HG03095 (cell line): ENCODE measurements around the gene UBA1.

Experiments
- ATAC-seq: cut with Tn5 transposase; IDR thresholded peaks from one replicate; pipeline ENCODE4 v1.9.1; 2021; ENCODE audit warnings: moderate library complexity; ENCODE audit not compliant: unreplicated experiment

UBA1 gene

DNA sequence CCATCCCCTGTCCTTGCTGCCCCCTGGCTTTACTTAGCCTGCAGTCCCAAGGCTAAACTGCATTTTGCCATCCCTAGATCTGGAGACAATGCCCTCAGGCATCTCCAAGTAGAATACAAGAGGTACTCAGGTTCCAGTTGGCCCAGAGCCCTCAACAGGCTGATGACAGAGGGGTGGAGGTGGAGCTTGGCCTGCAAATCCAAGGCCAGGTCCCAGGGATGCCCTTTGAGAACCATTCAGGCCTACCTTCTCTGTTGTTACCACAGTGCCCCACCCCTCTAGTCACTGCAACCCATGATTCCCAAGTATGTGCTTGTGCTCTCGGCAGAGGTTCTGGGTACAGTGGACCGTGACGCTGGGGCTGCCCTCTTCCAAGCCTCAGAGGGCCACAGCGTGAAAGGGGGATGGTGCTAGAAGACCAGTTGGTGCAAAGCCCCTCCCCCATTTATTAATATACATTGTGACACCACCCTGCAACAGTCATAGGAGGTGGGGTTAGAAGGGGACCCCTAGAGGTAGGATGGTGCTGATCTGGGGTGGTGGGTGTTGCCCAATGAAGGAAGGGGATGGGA lies 6.4 kb upstream of the UBA1 start:
- ATAC-seq, result no peak

DNA sequence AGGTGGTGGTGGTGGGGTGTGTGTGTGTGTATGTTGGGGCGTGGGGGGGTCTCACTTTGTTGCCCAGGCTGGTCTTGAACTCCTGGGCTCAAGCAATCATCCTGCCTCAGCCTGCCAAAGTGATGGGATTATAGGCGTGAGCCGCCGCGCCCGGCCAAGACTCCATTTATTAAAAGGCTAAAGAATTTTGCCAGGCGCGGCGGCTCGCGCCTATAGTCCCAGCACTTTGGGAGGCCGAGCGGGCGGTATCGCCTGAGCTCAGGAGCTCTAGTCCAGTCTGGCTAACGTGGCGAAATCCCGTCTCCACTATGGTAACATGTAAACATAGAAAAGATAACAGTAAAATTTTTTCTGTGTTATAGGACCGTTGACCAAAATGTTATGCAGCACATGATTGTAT lies 3.7 kb upstream of the UBA1 start:
- no peak for ATAC-seq

DNA sequence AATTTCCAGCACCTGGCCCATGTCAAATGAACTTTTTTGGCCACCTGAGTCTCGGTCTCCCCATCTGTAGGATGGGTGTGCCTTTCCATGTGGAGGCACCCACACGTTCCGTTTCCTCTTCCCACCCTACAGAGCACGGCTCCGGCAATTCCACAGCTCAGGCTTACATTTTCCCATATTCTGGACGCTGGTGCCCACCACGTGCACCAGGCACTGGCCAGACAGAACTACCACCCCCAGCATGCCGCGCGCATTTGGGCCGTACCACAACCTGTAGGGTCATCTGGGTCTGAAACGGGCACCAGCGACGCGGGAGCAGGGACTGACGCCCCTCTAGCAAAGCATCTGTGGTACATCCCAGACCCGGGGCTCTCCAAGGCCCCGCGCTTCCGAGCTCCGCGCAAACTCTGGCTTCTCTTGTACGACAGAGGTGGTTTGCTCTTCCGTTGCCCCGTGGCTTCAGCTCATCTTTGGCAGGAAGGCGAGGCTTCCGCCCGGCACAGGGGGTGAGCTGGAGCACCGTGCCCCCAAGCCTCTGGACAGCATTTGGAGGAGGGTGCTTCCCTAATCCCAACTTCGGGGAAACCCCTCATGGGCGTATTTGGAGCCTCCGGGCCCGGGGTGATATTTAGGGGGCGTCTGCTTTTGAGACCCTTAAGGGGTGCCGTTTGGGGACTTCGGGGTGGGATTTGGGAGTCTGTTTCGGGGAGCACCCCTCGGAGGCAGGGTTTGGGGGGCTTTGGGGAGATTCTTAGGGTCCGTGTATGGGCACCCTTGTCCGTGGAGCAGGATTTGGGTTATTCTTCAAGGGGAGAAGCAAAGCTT lies 3.0 kb upstream of the UBA1 start:
- peak; percentile 43 for ATAC-seq

DNA sequence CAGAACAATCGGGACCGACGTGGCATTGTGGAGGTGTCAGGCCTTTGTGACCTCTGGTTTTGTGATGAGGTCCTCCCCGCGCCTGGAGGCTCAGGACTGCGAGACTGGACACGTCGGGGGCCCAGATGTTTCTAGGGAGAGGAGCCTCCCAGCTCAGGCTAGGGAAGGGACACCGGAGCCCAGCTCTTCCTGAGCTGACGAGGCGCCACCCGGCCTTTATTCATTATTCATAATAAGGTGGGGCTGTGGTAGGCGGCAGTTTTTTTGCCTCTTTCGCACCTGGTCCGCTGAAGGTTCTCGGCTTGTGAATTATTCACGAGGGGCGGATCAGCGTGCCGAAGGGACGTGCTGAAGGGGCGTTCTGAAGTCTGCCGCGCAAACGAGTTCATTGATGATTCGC lies 2.3 kb upstream of the UBA1 start:
- ATAC-seq, result no peak

DNA sequence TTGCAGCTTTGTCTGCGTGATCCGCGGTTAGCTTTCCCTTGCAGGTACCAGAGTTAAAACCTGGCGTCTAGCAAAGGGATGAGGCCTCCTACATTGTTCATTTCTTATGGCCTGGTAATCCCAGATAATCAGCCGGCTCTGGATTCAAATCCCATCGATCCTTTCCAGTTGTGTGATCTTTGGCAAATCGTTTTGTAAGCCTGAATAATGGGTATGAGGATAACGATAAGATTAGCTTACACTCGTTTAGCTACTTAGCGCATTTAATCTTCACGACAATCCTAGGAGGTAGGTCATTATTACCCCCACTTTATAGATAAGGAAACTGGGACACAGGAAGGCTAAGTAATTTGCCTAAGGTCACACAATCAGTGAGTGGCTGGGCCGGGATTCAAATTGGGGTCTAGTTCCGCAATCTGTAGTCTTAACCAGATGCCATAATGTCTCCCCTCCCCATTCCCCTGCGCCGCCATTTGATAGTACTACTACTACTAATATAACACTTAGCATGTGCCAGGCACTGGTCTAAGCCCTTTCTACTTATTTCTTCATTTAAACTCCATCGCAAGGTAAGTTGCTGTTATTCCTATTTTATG lies 1.7 kb upstream of the UBA1 start:
- ATAC-seq, result no peak

DNA sequence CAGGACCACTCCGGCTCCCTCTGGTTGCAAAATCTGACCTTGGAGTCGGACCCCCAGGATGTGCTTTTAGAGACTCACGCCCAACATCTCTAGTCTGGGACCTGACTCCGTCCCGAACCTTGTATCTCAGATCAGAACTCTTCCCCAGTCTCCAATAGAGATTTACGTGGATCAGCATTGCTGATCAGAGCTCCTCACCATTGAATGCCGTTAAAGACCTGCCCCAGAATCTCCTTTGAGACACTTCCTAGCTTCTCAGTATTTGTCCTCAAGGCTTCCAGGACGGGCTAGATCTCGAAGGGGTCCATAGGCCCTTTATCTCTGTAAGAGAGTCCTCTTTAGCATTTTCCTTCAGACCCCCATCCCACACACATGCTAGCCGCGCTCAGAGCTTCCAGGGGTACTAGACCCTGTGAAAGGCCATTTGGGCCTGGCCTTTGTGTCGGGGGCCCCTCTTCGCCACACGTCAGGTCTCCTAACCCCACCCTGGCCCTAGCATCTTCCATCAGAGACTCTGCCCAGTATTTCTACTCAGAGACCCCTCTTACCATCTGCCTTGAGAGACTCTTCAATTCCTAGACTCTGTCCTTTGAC lies 662 bp downstream of the UBA1 start:
- no peak for ATAC-seq

DNA sequence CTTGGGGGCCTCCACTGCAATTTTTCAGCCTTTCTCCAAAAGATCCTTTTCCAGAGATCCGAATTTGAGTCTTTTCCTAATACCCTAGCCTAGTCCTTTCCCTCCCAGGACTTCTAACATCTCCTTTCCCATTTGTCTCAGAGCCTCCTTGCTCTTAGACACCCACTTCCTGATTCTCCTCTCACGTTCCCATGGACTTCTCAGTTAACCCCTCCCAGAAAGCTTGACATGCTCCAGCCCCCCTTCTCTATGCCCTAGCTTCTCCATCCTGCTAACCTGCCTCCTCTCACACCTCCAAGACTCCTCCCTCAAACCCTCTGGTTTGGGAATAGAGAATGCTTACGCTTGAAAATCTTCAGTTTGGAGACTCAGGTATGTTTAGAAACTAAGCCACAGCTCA lies 2.5 kb downstream of the UBA1 start:
- ATAC-seq, result no peak

DNA sequence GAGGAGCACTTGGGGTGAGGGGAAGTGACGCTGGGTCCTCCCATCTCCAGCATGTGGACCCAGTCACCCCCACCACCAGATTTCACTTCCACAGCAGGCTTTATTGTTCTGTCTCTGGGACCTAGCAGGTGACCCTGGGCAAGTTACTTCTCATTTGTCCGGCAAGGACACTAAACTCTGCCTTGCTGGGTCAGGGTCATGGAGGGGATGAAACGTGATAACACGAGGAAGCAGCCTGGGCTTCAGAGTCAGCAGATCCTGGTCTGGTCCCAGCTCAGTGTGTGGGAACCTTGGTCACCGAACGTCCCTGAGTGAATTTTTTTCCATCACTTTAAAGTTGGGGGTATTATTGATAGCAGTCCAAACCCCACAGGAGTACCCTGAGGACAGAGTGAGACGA lies 3.9 kb downstream of the UBA1 start:
- no peak for ATAC-seq

DNA sequence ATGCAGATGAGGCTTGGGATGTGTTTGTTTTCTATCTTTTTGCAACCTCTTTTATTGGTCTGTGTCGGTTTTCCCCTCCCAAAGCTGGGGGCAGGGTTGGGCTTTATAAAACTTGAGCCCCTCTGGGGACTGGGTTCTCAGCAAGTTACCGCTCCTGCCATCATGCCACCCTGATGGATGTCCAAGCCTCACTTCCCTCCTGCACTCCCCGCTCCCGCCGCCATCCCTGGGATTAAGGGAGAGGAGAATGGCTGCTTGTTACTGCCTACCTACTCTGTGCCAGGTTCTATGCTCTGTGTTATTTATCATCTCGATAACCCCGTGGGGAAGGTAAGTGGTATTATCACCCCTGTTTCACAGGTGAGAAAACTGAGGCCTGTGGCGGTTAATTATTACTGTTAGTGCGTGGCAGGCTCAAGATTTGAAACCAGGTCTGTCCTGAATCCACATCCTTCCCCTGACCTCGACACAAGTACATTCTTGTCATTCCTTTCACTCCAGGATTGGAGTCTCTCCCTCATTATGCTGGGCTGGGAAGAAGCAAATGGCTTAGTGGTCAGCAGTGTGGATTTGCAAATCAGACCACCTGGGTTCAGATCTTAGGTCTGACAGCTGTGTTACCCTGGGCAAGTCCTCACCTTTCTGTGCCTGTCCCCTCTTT lies 4.5 kb downstream of the UBA1 start:
- ATAC-seq, result no peak

DNA sequence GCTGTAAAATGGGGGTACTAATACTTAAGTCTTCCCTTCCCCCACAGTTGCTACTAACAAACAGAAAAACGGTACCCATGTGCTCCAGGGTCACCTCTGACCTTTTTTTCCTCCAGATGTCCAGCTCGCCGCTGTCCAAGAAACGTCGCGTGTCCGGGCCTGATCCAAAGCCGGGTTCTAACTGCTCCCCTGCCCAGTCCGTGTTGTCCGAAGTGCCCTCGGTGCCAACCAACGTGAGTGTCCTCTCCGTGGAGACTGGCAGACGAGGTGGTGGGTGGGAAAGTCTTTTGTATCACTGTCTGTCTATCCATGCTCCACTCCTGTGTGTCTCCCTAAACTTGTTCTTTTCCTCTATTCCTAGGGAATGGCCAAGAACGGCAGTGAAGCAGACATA lies 5.1 kb downstream of the UBA1 start:
- no peak for ATAC-seq

DNA sequence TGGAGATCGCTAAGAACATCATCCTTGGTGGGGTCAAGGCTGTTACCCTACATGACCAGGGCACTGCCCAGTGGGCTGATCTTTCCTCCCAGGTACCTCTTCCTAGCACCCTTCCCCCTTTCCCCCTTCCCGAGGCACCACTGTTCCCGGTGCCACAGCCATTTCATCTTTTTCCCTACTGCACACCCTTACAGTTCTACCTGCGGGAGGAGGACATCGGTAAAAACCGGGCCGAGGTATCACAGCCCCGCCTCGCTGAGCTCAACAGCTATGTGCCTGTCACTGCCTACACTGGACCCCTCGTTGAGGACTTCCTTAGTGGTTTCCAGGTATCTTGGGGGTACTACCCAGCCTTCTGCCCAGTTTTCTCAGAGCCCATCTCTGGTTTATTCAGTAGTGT lies 5.7 kb downstream of the UBA1 start:
- no peak for ATAC-seq

DNA sequence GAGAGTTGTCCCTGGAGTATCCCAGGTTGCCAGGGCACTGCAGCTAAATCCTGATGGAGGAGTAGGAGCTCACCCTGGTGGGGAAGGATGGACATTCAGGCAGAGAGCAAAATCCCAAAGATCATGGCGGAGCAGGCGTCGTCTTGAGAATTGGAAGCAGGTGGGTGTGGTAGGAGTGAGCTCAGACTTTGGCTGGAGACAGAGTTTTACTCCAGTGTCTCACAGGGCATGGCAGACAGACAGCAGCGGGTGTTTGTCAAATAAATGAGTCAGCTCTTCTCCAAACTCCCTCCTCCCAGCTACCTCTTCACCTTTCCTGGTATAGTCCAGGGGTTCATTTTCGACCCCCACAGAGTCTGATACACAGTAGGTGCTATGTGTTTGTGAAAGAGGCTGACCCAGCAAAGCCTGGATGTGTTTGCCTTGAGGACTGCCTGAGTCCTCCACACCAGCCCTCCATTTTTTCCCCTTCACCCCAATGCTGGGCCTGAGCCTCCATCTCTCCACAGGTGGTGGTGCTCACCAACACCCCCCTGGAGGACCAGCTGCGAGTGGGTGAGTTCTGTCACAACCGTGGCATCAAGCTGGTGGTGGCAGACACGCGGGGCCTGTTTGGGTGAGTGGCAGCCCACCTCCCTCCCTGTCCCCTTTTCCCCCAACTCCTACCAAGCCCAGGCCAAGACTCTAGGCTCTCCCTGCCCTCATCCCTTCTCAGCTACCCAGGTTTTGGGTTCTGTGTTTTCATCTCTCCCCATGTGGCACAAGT lies 6.9 kb downstream of the UBA1 start:
- no peak for ATAC-seq

DNA sequence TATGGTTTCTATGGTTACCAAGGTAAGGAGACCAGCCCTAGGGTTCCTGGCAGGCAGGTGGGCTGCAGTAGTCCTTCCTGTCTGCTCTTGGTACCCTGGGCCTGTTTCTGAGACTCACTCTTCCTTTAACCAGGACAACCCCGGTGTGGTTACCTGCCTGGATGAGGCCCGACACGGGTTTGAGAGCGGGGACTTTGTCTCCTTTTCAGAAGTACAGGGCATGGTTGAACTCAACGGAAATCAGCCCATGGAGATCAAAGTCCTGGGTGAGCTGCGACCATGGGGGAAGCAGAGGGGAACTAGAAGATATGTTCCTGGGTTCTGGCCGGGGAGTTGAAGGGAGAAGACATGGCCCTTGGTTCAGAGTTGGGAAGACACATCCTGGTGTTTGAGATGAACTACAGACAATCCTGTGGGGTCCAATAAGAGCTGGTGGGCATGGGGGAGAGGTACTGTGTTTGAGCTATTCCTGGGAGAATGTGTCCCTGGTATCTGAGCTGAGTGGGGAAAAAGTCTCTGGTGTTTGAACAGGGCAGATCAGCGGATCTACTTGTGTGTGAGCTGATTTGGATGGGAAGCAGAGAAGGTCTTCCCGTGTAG lies 7.8 kb downstream of the UBA1 start:
- no peak for ATAC-seq

DNA sequence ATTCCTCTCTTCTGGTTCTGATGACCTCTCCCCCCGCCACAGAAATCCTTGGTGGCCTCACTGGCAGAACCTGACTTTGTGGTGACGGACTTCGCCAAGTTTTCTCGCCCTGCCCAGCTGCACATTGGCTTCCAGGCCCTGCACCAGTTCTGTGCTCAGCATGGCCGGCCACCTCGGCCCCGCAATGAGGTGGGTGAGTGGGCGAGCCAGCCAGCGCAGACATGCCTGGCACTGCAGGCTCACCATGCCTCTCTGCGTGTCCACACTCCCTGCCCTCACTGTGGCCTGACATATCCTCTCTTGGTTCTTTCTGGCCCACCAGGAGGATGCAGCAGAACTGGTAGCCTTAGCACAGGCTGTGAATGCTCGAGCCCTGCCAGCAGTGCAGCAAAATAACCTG lies 8.7 kb downstream of the UBA1 start:
- ATAC-seq, result no peak

DNA sequence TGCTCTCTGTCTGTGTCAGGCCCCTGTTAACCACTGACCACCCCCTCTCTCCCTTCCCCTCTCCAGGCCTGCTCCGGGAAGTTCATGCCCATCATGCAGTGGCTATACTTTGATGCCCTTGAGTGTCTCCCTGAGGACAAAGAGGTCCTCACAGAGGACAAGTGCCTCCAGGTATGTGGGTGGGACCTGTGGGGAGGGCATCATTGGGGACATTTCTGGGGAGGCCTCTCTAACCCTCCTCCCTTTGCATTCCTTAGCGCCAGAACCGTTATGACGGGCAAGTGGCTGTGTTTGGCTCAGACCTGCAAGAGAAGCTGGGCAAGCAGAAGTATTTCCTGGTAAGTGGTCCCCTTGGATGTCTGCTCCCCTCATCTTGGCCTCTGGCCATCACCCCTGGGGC lies 9.2 kb downstream of the UBA1 start:
- ATAC-seq, result no peak

DNA sequence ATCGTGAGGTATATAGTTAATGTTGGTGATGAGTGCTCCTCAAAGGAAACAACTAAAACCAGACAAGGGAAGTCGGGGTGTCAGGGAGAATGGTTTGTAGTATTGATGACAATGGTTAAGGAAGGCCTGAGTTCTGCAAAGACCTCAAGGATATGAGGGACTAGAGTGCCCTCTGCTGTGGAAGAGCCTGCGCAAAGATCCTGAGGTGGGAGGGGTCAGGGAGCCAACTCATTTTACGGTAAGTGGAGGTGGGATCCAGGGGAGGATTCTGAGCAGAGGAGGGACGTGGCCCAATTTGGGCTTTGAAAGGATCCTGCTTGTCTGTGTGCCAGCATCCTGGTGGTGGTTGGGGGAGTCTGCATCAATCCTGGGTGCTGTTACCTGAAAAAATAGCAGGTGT lies 11.3 kb downstream of the UBA1 start:
- no peak for ATAC-seq

DNA sequence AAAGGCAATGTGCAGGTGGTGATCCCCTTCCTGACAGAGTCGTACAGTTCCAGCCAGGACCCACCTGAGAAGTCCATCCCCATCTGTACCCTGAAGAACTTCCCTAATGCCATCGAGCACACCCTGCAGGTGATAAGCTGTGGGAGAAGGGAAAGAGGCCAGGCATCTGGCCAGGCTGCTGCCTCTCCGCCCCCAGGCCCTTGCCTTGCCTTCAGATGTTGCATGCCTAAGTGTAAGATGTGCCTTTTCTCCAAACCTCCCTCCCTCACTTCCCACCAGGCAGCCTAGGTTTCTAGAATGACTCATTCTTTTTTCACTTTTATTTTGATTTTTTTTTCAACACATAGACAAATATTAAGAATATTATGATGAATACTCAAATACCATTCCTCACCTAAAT lies 12.7 kb downstream of the UBA1 start:
- no peak for ATAC-seq

DNA sequence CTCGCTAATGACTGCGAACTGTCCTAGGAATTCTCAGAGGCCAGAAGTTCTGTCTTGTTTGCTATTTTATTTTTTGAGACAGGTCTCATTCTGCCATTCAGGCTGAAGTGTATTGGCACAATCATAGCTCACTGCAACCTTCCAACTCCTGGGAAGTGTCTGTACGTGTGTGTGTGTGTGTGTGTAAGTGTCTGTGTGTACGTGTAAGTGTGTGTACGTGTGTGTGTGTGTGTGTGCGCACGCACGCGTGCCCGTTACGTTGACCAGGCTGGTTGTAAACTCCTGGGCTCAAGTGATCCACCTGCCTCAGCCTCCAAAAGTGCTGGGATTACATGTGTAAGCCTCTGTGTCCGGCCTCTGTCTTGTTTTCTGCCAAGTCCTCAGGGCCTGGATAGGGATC lies 14.5 kb downstream of the UBA1 start:
- no peak for ATAC-seq

DNA sequence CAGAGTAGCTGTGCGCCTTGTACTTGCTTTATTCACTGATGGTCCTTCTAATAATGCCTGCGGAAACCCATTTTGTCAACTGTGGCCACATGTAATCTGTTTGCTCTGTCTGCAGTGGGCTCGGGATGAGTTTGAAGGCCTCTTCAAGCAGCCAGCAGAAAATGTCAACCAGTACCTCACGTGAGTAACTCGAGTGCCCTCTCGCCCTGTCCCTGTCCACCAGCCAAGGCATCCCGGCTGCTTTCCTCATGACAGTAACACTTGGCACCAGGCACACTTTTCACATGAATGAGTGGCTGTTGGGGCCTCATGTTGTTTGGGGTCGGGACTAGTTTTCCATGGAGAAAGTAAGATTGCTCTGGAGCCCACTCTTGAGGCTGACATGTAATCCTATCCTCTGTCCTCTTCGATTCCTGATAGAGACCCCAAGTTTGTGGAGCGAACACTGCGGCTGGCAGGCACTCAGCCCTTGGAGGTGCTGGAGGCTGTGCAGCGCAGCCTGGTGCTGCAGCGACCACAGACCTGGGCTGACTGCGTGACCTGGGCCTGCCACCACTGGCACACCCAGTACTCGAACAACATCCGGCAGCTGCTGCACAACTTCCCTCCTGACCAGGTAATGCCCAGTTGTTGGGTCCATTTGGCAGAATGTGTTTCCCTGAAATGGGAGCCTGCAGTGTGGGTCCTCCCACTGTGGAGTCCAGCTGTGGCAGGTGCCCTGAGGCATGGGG lies 16.0 kb downstream of the UBA1 start:
- ATAC-seq, result no peak
